OCI-LY7 (cell line): ENCODE data around the gene PPIL6. TPM values are rescaled to one million over a fixed set of nuclear protein-coding genes. Genes with fewer than 3 reads are reported as not detected.

Experiments
- BruUV-seq: library from RNA; stranded (reverse); fragments of 400-500 nt; replicated peaks from 2 replicates; lab custom pipeline; 2021; lab: Mats Ljungman, UMichigan
- CTCF ChIA-PET: fragments of 300-600 bp; sonication (Branson Sonifier 250); formaldehyde crosslinking; loops from one replicate; lab custom pipeline; 2022; ENCODE audit warnings: antibody characterized with exemption; ENCODE audit not compliant: unreplicated experiment; lab: Charles Lee
- POLR2A ChIA-PET: fragments of 300-600 bp; sonication (Branson Sonifier 250); formaldehyde crosslinking; loops from one replicate; lab custom pipeline; 2022; ENCODE audit warnings: antibody characterized with exemption; lab: Charles Lee
- DNase-seq: peaks from one replicate; pipeline ENCODE4 v3.0.0-alpha.2; 2015; ENCODE audit warnings: low spot score
- H2AFZ ChIP-seq: fragments of 200-600 bp; sonication (generic), shearing (Covaris generic); 2 replicates; pipeline ENCODE4 v1.6.1; 2014; ENCODE audit warnings: mild to moderate bottlenecking, antibody characterized with exemption, low read length, moderate library complexity
- H3K27ac ChIP-seq: fragments of 200-600 bp; sonication (generic); 2 replicates; pipeline ENCODE4 v1.5.1; 2014; ENCODE audit warnings: mixed run types, low read depth, mild to moderate bottlenecking, moderate library complexity, low read length, inconsistent platforms; ENCODE audit not compliant: poor library complexity, severe bottlenecking
- H3K36me3 ChIP-seq: fragments of 200-600 bp; sonication (generic); 2 replicates; pipeline ENCODE4 v1.6.1; 2014; ENCODE audit warnings: mild to moderate bottlenecking, antibody characterized with exemption, low read length, moderate library complexity, mixed read lengths; ENCODE audit not compliant: insufficient read depth
- H3K4me1 ChIP-seq: fragments of 200-600 bp; sonication (generic); 2 replicates; pipeline ENCODE4 v1.5.1; 2014; ENCODE audit warnings: mild to moderate bottlenecking, low read length; ENCODE audit not compliant: insufficient read depth, poor library complexity, severe bottlenecking
- H3K4me2 ChIP-seq: fragments of 200-600 bp; sonication (generic); 2 replicates; pipeline ENCODE4 v1.6.1; 2014; ENCODE audit warnings: mild to moderate bottlenecking, low read length
- H3K4me3 ChIP-seq: fragments of 200-600 bp; sonication (generic); 2 replicates; pipeline ENCODE4 v1.5.1; 2014; ENCODE audit warnings: mild to moderate bottlenecking, low read depth, low read length; ENCODE audit not compliant: poor library complexity, severe bottlenecking
- H3K79me2 ChIP-seq: fragments of 200-600 bp; sonication (generic); 2 replicates; pipeline ENCODE4 v1.6.1; 2016; ENCODE audit warnings: low read depth, mild to moderate bottlenecking, low read length, moderate library complexity, mixed read lengths; ENCODE audit not compliant: insufficient read depth
- H3K9me2 ChIP-seq: fragments of 200-600 bp; sonication (generic); 2 replicates; pipeline ENCODE4 v1.6.1; 2016; ENCODE audit warnings: mild to moderate bottlenecking, low read length, mixed read lengths; ENCODE audit not compliant: insufficient read depth
- H3K9me3 ChIP-seq: fragments of 200-600 bp; sonication (generic); 2 replicates; pipeline ENCODE4 v1.6.1; 2014; ENCODE audit warnings: mild to moderate bottlenecking, mixed run types, low read length, mixed read lengths
- H4K20me1 ChIP-seq: fragments of 200-600 bp; sonication (generic); 2 replicates; pipeline ENCODE4 v1.6.1; 2014; ENCODE audit warnings: mild to moderate bottlenecking, antibody characterized with exemption, low read length, moderate library complexity, mixed read lengths; ENCODE audit not compliant: insufficient read depth
- CTCF ChIP-seq: fragments of 200-600 bp; sonication (generic); conservative IDR thresholded peaks from 2 replicates; pipeline ENCODE4 v1.5.1; 2014; ENCODE audit warnings: mild to moderate bottlenecking, antibody characterized with exemption, low read length, moderate library complexity, mixed read lengths
- EZH2phosphoT487 ChIP-seq: fragments of 200-600 bp; sonication (generic); IDR thresholded peaks from 2 replicates; pipeline ENCODE4 v1.6.1; 2018; ENCODE audit warnings: low read depth, borderline replicate concordance, mild to moderate bottlenecking, mixed run types, antibody characterized with exemption, low read length, moderate library complexity, mixed read lengths
- intact Hi-C: fragments of 100-400 bp; cut with micrococcal nuclease; formaldehyde crosslinking; loops from one replicate; pipeline ENCODE4 v1.10.0; 2022; ENCODE audit not compliant: unreplicated experiment
- total RNA-seq, 2 experiments: library from RNA; depleted of rRNA in 1 of 2; stranded (reverse); fragments of >200 nt in 1 of 2; shearing (Covaris generic) in 1 of 2; gene quantifications; 2 replicates each; pipeline ENCODE4 v1.2.3, GENCODE V29; 2014 to 2022

The PPIL6 gene
- total RNA-seq, 2 experiments from 2014 or later, result 1.6 to 1.7 TPM

DNA sequence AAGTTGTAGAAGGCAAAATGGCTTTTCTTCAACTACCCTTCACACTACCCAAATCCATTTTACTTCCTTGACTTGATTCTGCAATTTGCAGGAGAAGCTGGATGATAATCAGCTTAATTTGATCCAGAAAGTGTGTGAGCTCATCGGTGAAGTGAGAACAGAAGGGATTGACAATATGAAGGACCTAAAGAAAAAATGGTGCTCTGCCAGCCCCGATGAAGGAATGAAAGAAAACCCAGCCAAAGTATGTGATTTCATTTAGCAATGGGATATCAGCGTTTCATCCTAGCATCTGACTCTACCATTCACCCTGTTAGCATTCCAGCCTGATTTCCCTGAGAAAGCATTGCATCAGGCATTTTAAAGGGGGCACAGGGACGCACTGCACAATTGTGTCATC, 99.6 kb downstream of the PPIL6 start:
- no peaks in the 10 kb centered on the region for H3K9me2 ChIP-seq
- H3K79me2 ChIP-seq, result no peaks in the 10 kb centered on the region
- TF ChIP-seq EZH2phosphoT487 (no peak), CTCF (no peak)
- ChIA-PET POLR2A (interaction anchor here (0.6 kb wide), 1 partner anchor 459 kb away, joined by 6 read pairs; no protein-coding TSS in a partner anchor), CTCF (no interaction called here)
- H3K4me1 ChIP-seq, result no peaks in the 10 kb centered on the region
- H3K36me3 ChIP-seq, result no peaks in the 10 kb centered on the region
- no TSS peak for BruUV-seq
- DNase-seq, result no peak
- no peaks in the 10 kb centered on the region for H4K20me1 ChIP-seq
- no peak overlapping the region for H3K4me3 ChIP-seq
- H3K4me2 ChIP-seq, result no peak overlapping the region
- H3K27ac ChIP-seq, result no peak overlapping the region
- intact Hi-C loops, result no loop called here
- H3K9me3 ChIP-seq, result no peaks in the 10 kb centered on the region
- no peak overlapping the region for H2AFZ ChIP-seq

Other genes with a start within 250 kb of the PPIL6 start
- gene CD164, start 58.2 kb downstream of the PPIL6 start, total RNA-seq (2014; rRNA removed; shearing (Covaris generic)), result 36.9 and 48.7 TPM in 2 replicates
- 107 and 115 TPM in 2 replicates for gene CD164, start 58.2 kb downstream of the PPIL6 start, total RNA-seq (2022)
- gene SMPD2, start 96 bp upstream of the PPIL6 start, total RNA-seq (2014; rRNA removed; shearing (Covaris generic)), result 18.4 and 24.4 TPM in 2 replicates
- gene SMPD2, start 96 bp upstream of the PPIL6 start, total RNA-seq (2022), result 14.3 and 15.9 TPM in 2 replicates
- 69.2 and 79.5 TPM in 2 replicates for gene MICAL1, start 15.1 kb upstream of the PPIL6 start, total RNA-seq (2014; rRNA removed; shearing (Covaris generic))
- 101 and 108 TPM in 2 replicates for gene MICAL1, start 15.1 kb upstream of the PPIL6 start, total RNA-seq (2022)
- gene ZBTB24, start 42.6 kb upstream of the PPIL6 start, total RNA-seq (2014; rRNA removed; shearing (Covaris generic)), result 13.7 and 15.3 TPM in 2 replicates
- 15.8 and 17.0 TPM in 2 replicates for gene ZBTB24, start 42.6 kb upstream of the PPIL6 start, total RNA-seq (2022)